HFFc6 (cell line): ENCODE results near the gene RCOR2. TPM values are rescaled to one million over a fixed set of nuclear protein-coding genes. Genes with fewer than 3 reads are reported as not detected.

Source experiments
- DNase-seq: peaks from one replicate; pipeline ENCODE4 v3.0.0-alpha.2; 2018
- H3K27ac Mint-ChIP-seq: 2 replicates; pipeline ENCODE4 v1.8.0; 2020; ENCODE audit warnings: mild to moderate bottlenecking, mixed read lengths
- H3K27me3 Mint-ChIP-seq: 2 replicates; pipeline ENCODE4 v1.8.0; 2021; ENCODE audit warnings: mild to moderate bottlenecking, moderate library complexity, mixed read lengths; ENCODE audit not compliant: insufficient read depth
- H3K36me3 Mint-ChIP-seq: 2 replicates; pipeline ENCODE4 v1.8.0; 2021; ENCODE audit warnings: low read depth, mixed read lengths
- H3K4me1 Mint-ChIP-seq: 2 replicates; pipeline ENCODE4 v1.8.0; 2020; ENCODE audit warnings: low read depth, mixed read lengths
- H3K4me3 Mint-ChIP-seq: 2 replicates; pipeline ENCODE4 v1.8.0; 2020; ENCODE audit warnings: mild to moderate bottlenecking, moderate library complexity, mixed read lengths
- H3K9me3 Mint-ChIP-seq: 2 replicates; pipeline ENCODE4 v1.8.0; 2020; ENCODE audit warnings: mild to moderate bottlenecking, mixed read lengths
- CTCF ChIP-seq: fragments of 200-600 bp; sonication (generic); IDR thresholded peaks from 2 replicates; pipeline ENCODE4 v1.5.0; 2021; ENCODE audit warnings: antibody characterized with exemption, mild to moderate bottlenecking
- total RNA-seq, 6 experiments: library from RNA; stranded (reverse); fragmentation: NEBNext Ultra II Directional; extraction: Animal tissue kit (Norgen Biotek cat#: 25700); gene quantifications; 2 replicates in 1 of 6; 3 replicates in 5 of 6; pipeline ENCODE4 v1.2.3, GENCODE V29; 2021

RCOR2 gene
- total RNA-seq, 6 experiments from 2014 or later, result 0.34 to 0.72 (median 0.41) TPM

GRCh38 chr11:63952570-63952969 is 35.6 kb upstream of the RCOR2 start:
- Mint-ChIP-seq H3K9me3 (no peaks in the 10 kb centered on the region), H3K27ac (no peak overlapping the region), H3K36me3 (peaks cover 4% of the 10 kb centered on the region; the same call in 1 of the 2 replicates), H3K27me3 (no peaks in the 10 kb centered on the region; the same call in 1 of the 2 replicates), H3K4me3 (no peak overlapping the region), H3K4me1 (no peaks in the 10 kb centered on the region)
- no peak for TF ChIP-seq CTCF
- DNase-seq, result no peak

DNA sequence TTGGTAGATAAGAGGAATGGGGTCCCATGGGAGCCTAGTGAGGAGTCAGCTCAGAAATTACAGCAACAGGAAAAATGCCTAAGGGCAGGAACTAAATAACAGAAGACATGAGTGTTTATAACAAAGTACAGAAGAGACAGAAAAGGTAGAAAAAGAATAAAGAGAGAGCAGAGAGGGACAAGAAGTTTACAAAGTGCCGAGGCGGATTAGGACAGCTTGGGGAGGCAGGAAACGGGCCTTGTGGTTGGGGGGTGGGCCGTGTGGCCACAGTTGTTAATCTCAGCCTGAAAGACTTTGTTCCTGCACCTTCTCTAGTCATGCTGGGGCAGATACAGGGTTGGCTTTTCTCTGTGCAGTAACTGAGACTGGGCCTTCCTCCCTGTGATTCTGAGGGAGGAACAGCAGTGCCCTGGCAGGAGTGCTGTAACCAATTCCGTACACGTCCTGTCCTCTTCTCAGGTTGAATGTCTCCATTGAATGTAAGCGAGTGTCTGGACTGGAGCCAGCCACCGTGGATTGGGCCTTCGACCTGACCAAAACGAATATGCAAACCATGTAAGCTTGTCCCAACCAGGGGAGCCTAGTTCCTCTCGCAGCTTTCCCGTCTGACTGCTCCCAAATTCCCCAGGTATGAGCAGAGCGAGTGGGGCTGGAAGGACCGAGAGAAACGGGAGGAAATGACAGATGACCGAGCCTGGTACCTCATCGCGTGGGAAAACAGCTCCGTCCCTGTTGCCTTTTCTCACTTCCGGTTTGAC is 35.0 kb upstream of the RCOR2 start:
- DNase-seq, result no peak
- H3K36me3 Mint-ChIP-seq, result peaks cover 4% of the 10 kb centered on the region; the same call in 1 of the 2 replicates
- no peak for TF ChIP-seq CTCF
- no peaks in the 10 kb centered on the region for H3K9me3 Mint-ChIP-seq
- H3K4me3 Mint-ChIP-seq, result no peak overlapping the region
- no peaks in the 10 kb centered on the region; the same call in 1 of the 2 replicates for H3K27me3 Mint-ChIP-seq
- H3K4me1 Mint-ChIP-seq, result no peaks in the 10 kb centered on the region
- no peak overlapping the region; the same call in 1 of the 2 replicates for H3K27ac Mint-ChIP-seq

DNA sequence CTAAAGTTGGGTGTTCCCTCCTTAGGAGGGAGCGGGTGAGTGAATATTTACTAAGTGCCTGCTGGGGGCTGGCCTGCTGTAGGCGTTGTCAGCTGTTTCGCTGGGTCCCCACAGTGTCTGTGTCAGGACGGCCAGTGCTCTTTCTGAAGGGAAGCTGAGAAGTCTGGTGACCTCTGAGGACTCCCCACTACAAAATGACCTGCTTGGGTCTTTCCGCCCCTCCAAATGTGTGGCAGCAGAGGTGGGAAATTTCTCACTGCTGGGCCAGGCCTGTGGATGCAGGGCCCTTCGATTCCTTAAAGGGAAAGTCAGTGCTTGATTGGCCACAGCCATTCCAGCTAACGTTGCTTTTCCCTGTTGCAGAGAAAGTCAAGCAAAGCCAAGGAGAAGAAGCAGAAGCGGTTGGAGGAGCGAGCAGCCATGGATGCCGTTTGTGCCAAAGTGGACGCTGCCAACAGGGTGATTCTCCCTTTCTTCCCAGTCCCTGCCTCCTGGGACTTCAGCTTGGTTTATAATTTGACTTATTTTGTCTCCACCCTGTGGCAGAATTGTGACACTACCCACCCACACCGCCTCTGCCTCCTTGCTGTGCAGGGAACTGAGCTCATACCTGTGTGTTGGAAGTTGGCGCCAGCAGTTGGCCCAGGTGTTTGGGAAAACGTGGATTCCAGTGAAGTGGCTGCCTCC is 28.7 kb upstream of the RCOR2 start:
- Mint-ChIP-seq H3K27ac (peak overlapping the region; percentile 58), H3K36me3 (peaks cover 9% of the 10 kb centered on the region; the same call in 1 of the 2 replicates), H3K4me1 (peaks cover 34% of the 10 kb centered on the region), H3K9me3 (no peaks in the 10 kb centered on the region), H3K4me3 (no peak overlapping the region; the same call in 1 of the 2 replicates), H3K27me3 (peaks cover 2% of the 10 kb centered on the region; the same call in 1 of the 2 replicates)
- peak; percentile 87 for TF ChIP-seq CTCF
- peak; percentile 62 for DNase-seq

DNA sequence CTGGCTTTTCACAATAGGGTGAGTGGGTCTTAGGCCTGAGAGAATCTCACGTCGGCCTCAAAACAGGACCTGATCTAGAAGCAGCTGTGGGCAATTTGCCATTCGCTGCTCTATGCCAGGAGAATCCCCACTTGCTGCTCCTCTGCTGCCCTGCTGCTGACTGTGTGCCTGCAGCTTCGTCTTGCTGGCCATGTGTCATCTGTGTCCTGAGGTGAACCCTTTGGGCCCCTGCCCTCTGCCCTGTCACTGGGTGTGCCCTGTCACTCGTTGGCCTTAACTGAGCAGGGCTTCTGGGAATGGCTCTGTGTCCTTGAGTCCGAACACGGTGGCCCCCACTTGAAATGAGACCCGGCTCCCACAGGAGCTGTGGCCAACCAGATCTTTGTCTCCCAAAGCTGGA is 28.0 kb upstream of the RCOR2 start:
- Mint-ChIP-seq H3K4me1 (peaks cover 40% of the 10 kb centered on the region), H3K27me3 (peaks cover 2% of the 10 kb centered on the region; the same call in 1 of the 2 replicates), H3K36me3 (peaks cover 9% of the 10 kb centered on the region; the same call in 1 of the 2 replicates), H3K9me3 (no peaks in the 10 kb centered on the region), H3K27ac (peak overlapping the region; percentile 58; the same call in 1 of the 2 replicates), H3K4me3 (no peak overlapping the region; the same call in 1 of the 2 replicates)
- no peak for DNase-seq
- no peak for TF ChIP-seq CTCF

GRCh38 chr11:63942803-63943202 is 25.8 kb upstream of the RCOR2 start:
- Mint-ChIP-seq H3K36me3 (peaks cover 9% of the 10 kb centered on the region; the same call in 1 of the 2 replicates), H3K27ac (no peak overlapping the region), H3K9me3 (no peaks in the 10 kb centered on the region), H3K4me3 (no peak overlapping the region), H3K27me3 (peaks cover 2% of the 10 kb centered on the region; the same call in 1 of the 2 replicates), H3K4me1 (peaks cover 52% of the 10 kb centered on the region)
- no peak for TF ChIP-seq CTCF
- DNase-seq, result no peak
